CD8-positive, alpha-beta memory T cell (primary cell): ENCODE measurements around the gene TESK1. TPM values are rescaled to one million over a fixed set of nuclear protein-coding genes. Genes with fewer than 3 reads are reported as not detected.
A peak's percentile ranks its signal among the peaks of the same experiment; 100 is the strongest.
"Not testable (repeated sequence)": the region's sequence is repeated elsewhere in the genome, so short reads cannot be mapped to it uniquely, and the experiment has no call there.

ENCODE experiments used
- CTCF ChIA-PET: fragments of 350-600 bp; sonication (Branson Sonifier 250); formaldehyde crosslinking; loops from one replicate; lab custom pipeline; 2021; ENCODE audit warnings: antibody characterized with exemption; lab: Charles Lee
- POLR2A ChIA-PET: fragments of 350-600 bp; sonication (Branson Sonifier 250); formaldehyde crosslinking; loops from one replicate; lab custom pipeline; 2021; ENCODE audit warnings: antibody characterized with exemption; lab: Charles Lee
- DNase-seq, 5 donors: peaks; one replicate each; pipeline versions ENCODE4 v3.0.0 to v3.0.0-alpha.2; 2020 to 2022; ENCODE audit warnings: mixed read lengths in 1 of 5
- H3K27ac ChIP-seq: one replicate; pipeline ENCODE4 v1.7.0; 2013; ENCODE audit warnings: low read depth, mild to moderate bottlenecking, low read length, moderate library complexity
- H3K27me3 ChIP-seq: 2 replicates; pipeline ENCODE4 v1.7.0; 2013; ENCODE audit warnings: low read length, mild to moderate bottlenecking; ENCODE audit not compliant: insufficient read depth, poor library complexity, severe bottlenecking
- H3K36me3 ChIP-seq: 2 replicates; pipeline ENCODE4 v1.7.0; 2013; ENCODE audit warnings: mild to moderate bottlenecking, low read length, moderate library complexity; ENCODE audit not compliant: insufficient read depth
- H3K4me1 ChIP-seq: 2 replicates; pipeline ENCODE4 v1.7.0; 2013; ENCODE audit warnings: mild to moderate bottlenecking, low read length, moderate library complexity; ENCODE audit not compliant: insufficient read depth
- H3K4me3 ChIP-seq: 2 replicates; pipeline ENCODE4 v1.7.0; 2013; ENCODE audit warnings: mild to moderate bottlenecking, low read length
- H3K9me3 ChIP-seq: 2 replicates; pipeline ENCODE4 v1.7.0; 2013; ENCODE audit warnings: mild to moderate bottlenecking, low read length
- H3K27ac Mint-ChIP-seq, 8 donors: one replicate each; pipeline ENCODE4 v1.8.0; 2020 to 2021; ENCODE audit warnings: mixed read lengths in 8 of 8, mild to moderate bottlenecking in 6 of 8, inconsistent platforms in 3 of 8, moderate library complexity in 3 of 8
- H3K27me3 Mint-ChIP-seq, 2 donors: one replicate each; pipeline ENCODE4 v1.8.0; 2020 to 2021; ENCODE audit warnings: mixed read lengths in 2 of 2, mild to moderate bottlenecking in 1 of 2, moderate library complexity in 1 of 2
- H3K36me3 Mint-ChIP-seq, 3 donors: one replicate each; pipeline ENCODE4 v1.8.0; 2020 to 2021; ENCODE audit warnings: mixed read lengths in 3 of 3, inconsistent platforms in 1 of 3, mild to moderate bottlenecking in 1 of 3
- H3K4me1 Mint-ChIP-seq, 3 donors: one replicate each; pipeline ENCODE4 v1.8.0; 2020 to 2021; ENCODE audit warnings: mixed read lengths in 3 of 3, inconsistent platforms in 1 of 3, mild to moderate bottlenecking in 1 of 3
- H3K4me3 Mint-ChIP-seq, 7 donors: one replicate each; pipeline ENCODE4 v1.8.0; 2020 to 2021; ENCODE audit warnings: mixed read lengths in 7 of 7, mild to moderate bottlenecking in 6 of 7, moderate library complexity in 4 of 7, inconsistent platforms in 2 of 7
- H3K9me3 Mint-ChIP-seq, 5 donors: one replicate each; pipeline ENCODE4 v1.8.0; 2020 to 2022; ENCODE audit warnings: mixed read lengths in 5 of 5, mild to moderate bottlenecking in 3 of 5, moderate library complexity in 2 of 5, inconsistent platforms in 1 of 5
- polyA plus RNA-seq: library from polyadenylated mRNA; unstranded; fragments of 300-500 nt; fragmentation: Illumina TruSeq; gene quantifications from one replicate; pipeline ENCODE4 v1.2.3, GENCODE V29; 2021
- total RNA-seq, 2 experiments: library from RNA; stranded (reverse); gene quantifications; one replicate each; pipeline ENCODE4 v1.2.3, GENCODE V29; 2021

The TESK1 gene
- total and polyA plus RNA-seq, 3 experiments from 2014 or later: 15.9 to 46.8 (median 44.2) TPM

- Mint-ChIP-seq H3K9me3 (no peaks in the 10 kb centered on the region), H3K27ac (peak overlapping the region; percentile 79 to 97 (median 91)), H3K4me3 (peak overlapping the region; percentile 3 to 69 (median 36)), H3K36me3 (peaks cover 4 to 11% (median 8%) of the 10 kb centered on the region in 3 donors), H3K4me1 (peaks cover 50 to 64% (median 55%) of the 10 kb centered on the region in 3 donors), H3K27me3 (no peaks in the 10 kb centered on the region)
- no peaks in the 10 kb centered on the region for H3K27me3 ChIP-seq
- ChIA-PET POLR2A (no interaction called here), CTCF (interaction anchor here (0.8 to 1.3 kb wide), 2 partner anchors 11 to 25 kb away, joined by 4 read pairs; no protein-coding TSS in a partner anchor)
- H3K9me3 ChIP-seq: no peaks in the 10 kb centered on the region
- DNase-seq: no peak
- peaks cover 33% of the 10 kb centered on the region for H3K4me1 ChIP-seq
- H3K27ac ChIP-seq: no peak overlapping the region
- no peaks in the 10 kb centered on the region for H3K36me3 ChIP-seq
- H3K4me3 ChIP-seq: no peak overlapping the region
Observed at GRCh38 chr9:35636135-35636876, 31.2 kb downstream of the TESK1 start.

GRCh38 chr9:35636877-35637246 is 31.8 kb downstream of the TESK1 start:
- H3K9me3 Mint-ChIP-seq, DNase-seq, H3K9me3 ChIP-seq, H3K36me3 ChIP-seq, POLR2A ChIA-PET, H3K27me3 ChIP-seq, H3K4me3 ChIP-seq, H3K27ac ChIP-seq, H3K27me3 Mint-ChIP-seq: not testable (repeated sequence)
- CTCF ChIA-PET: interaction anchor here (0.8 to 1.3 kb wide), 2 partner anchors 10 to 26 kb away, joined by 4 read pairs; no protein-coding TSS in a partner anchor
- Mint-ChIP-seq H3K27ac (peak overlapping the region; percentile 79 to 97 (median 94)), H3K4me1 (peaks cover 52 to 69% (median 55%) of the 10 kb centered on the region in 3 donors), H3K36me3 (peaks cover 4 to 11% (median 11%) of the 10 kb centered on the region in 3 donors), H3K4me3 (peak overlapping the region in 2 of 7 donors; percentile 39 to 69)
- H3K4me1 ChIP-seq: peaks cover 33% of the 10 kb centered on the region

GRCh38 chr9:35637427-35637955 is 32.4 kb downstream of the TESK1 start:
- ChIA-PET CTCF (interaction anchor here (14.3 kb wide), 1 partner anchor 24 kb away, joined by 200 read pairs; the partner anchor contains the start of gene CD72), POLR2A (interaction anchor here (1.1 to 2.0 kb wide), 2 partner anchors 11 to 20 kb away, joined by 3 to 8 read pairs; no protein-coding TSS in a partner anchor)
- peaks cover 33% of the 10 kb centered on the region for H3K4me1 ChIP-seq
- Mint-ChIP-seq H3K4me1 (peaks cover 52 to 69% (median 55%) of the 10 kb centered on the region in 3 donors), H3K4me3 (peak overlapping the region in 4 of 7 donors; percentile 58 to 71 (median 66)), H3K36me3 (peaks cover 4 to 11% (median 11%) of the 10 kb centered on the region in 3 donors), H3K27ac (peak overlapping the region; percentile 12 to 99 (median 93))
- not testable (repeated sequence) for DNase-seq, H3K9me3 ChIP-seq, H3K27me3 ChIP-seq, H3K36me3 ChIP-seq, H3K27me3 Mint-ChIP-seq, H3K4me3 ChIP-seq, H3K9me3 Mint-ChIP-seq, H3K27ac ChIP-seq

GRCh38 chr9:35638751-35639150 is 33.7 kb downstream of the TESK1 start:
- H3K27ac ChIP-seq: not testable (repeated sequence)

GRCh38 chr9:35639225-35639624 is 34.2 kb downstream of the TESK1 start:
- Mint-ChIP-seq H3K36me3 (peaks cover 4 to 15% (median 11%) of the 10 kb centered on the region in 3 donors), H3K4me1 (peaks cover 57 to 75% (median 66%) of the 10 kb centered on the region in 3 donors), H3K4me3 (peak overlapping the region in 5 of 7 donors; percentile 23 to 88 (median 32)), H3K27ac (peak overlapping the region in 7 of 8 donors; percentile 62 to 98 (median 94))
- not testable (repeated sequence) for H3K36me3 ChIP-seq, H3K27ac ChIP-seq, H3K9me3 Mint-ChIP-seq, H3K4me3 ChIP-seq, H3K9me3 ChIP-seq, H3K27me3 Mint-ChIP-seq, H3K27me3 ChIP-seq, DNase-seq
- H3K4me1 ChIP-seq: peaks cover 35% of the 10 kb centered on the region
- POLR2A ChIA-PET: interaction anchor here (1.3 to 2.0 kb wide), 3 partner anchors 18 to 22 kb away, joined by 3 to 8 read pairs (median 3); partner anchors contain the start of genes CCDC107 and RMRP
- CTCF ChIA-PET: interaction anchor here (0.8 to 14.3 kb wide), 5 partner anchors 8 to 56 kb away, joined by 3 to 200 read pairs (median 5); partner anchors contain the start of genes CCDC107, CD72 and RMRP

More at GRCh38 chr9:35638751-35639150, 33.7 kb downstream of the TESK1 start:
- Mint-ChIP-seq H3K27ac (peak overlapping the region; percentile 79 to 99 (median 94)), H3K36me3 (peaks cover 4 to 15% (median 11%) of the 10 kb centered on the region in 3 donors), H3K4me3 (peak overlapping the region; percentile 55 to 88 (median 62)), H3K4me1 (peaks cover 56 to 74% (median 65%) of the 10 kb centered on the region in 3 donors)
- not testable (repeated sequence) for H3K9me3 Mint-ChIP-seq, H3K27me3 ChIP-seq, H3K9me3 ChIP-seq, H3K27me3 Mint-ChIP-seq, H3K36me3 ChIP-seq, H3K4me3 ChIP-seq
- CTCF ChIA-PET: interaction anchor here (0.8 to 14.3 kb wide), 4 partner anchors 8 to 25 kb away, joined by 3 to 200 read pairs (median 6); partner anchors contain the start of genes CCDC107, CD72 and RMRP
- POLR2A ChIA-PET: interaction anchor here (0.7 to 2.0 kb wide), 5 partner anchors 10 to 104 kb away, joined by 3 to 8 read pairs (median 3); partner anchors contain the start of genes CCDC107 and RMRP
- peaks cover 33% of the 10 kb centered on the region for H3K4me1 ChIP-seq
- peak in 2 of 5 donors; percentile 48 to 58 for DNase-seq

GRCh38 chr9:35639631-35640030 is 34.6 kb downstream of the TESK1 start:
- Mint-ChIP-seq H3K4me3 (peak overlapping the region in 4 of 7 donors; percentile 23 to 88 (median 28)), H3K9me3 (no peaks in the 10 kb centered on the region), H3K27ac (peak overlapping the region in 7 of 8 donors; percentile 62 to 98 (median 94)), H3K27me3 (no peaks in the 10 kb centered on the region), H3K4me1 (peaks cover 61 to 77% (median 70%) of the 10 kb centered on the region in 3 donors), H3K36me3 (peaks cover 7 to 19% (median 11%) of the 10 kb centered on the region in 3 donors)
- POLR2A ChIA-PET: interaction anchor here (1.3 to 2.0 kb wide), 3 partner anchors 18 to 22 kb away, joined by 3 to 8 read pairs (median 3); partner anchors contain the start of genes CCDC107 and RMRP
- H3K27me3 ChIP-seq: no peaks in the 10 kb centered on the region
- H3K27ac ChIP-seq: no peak overlapping the region
- no peaks in the 10 kb centered on the region for H3K36me3 ChIP-seq
- peaks cover 39% of the 10 kb centered on the region for H3K4me1 ChIP-seq
- H3K9me3 ChIP-seq: no peaks in the 10 kb centered on the region
- CTCF ChIA-PET: interaction anchor here (0.8 to 14.3 kb wide), 7 partner anchors 8 to 57 kb away, joined by 3 to 200 read pairs (median 3); partner anchors contain the start of genes CCDC107, CD72 and RMRP
- no peak overlapping the region for H3K4me3 ChIP-seq
- no peak for DNase-seq

- not testable (repeated sequence) for DNase-seq, H3K36me3 ChIP-seq, H3K4me3 ChIP-seq, H3K4me3 Mint-ChIP-seq, H3K9me3 Mint-ChIP-seq, H3K27ac ChIP-seq, H3K27me3 Mint-ChIP-seq, H3K27me3 ChIP-seq, H3K9me3 ChIP-seq
- ChIA-PET CTCF (interaction anchor here (0.9 to 14.3 kb wide), 5 partner anchors 9 to 56 kb away, joined by 3 to 200 read pairs (median 3); partner anchors contain the start of gene CD72), POLR2A (interaction anchor here (1.4 kb wide), 1 partner anchor 21 kb away, joined by 3 read pairs; no protein-coding TSS in a partner anchor)
- H3K27ac Mint-ChIP-seq: peak overlapping the region in 4 of 8 donors; percentile 29 to 79 (median 66)
- peaks cover 44% of the 10 kb centered on the region for H3K4me1 ChIP-seq
- peaks cover 56 to 77% (median 70%) of the 10 kb centered on the region in 3 donors for H3K4me1 Mint-ChIP-seq
- H3K36me3 Mint-ChIP-seq: peaks cover 7 to 19% (median 11%) of the 10 kb centered on the region in 3 donors
Observed at GRCh38 chr9:35640431-35640830, 35.4 kb downstream of the TESK1 start.
